ENCODE data around the gene ADAMTS8. TPM values are rescaled to one million over a fixed set of nuclear protein-coding genes. Genes with fewer than 3 reads are reported as not detected.

Gene ADAMTS8
- total RNA-seq, 1 donor from 2014 or later: not detected

DNA sequence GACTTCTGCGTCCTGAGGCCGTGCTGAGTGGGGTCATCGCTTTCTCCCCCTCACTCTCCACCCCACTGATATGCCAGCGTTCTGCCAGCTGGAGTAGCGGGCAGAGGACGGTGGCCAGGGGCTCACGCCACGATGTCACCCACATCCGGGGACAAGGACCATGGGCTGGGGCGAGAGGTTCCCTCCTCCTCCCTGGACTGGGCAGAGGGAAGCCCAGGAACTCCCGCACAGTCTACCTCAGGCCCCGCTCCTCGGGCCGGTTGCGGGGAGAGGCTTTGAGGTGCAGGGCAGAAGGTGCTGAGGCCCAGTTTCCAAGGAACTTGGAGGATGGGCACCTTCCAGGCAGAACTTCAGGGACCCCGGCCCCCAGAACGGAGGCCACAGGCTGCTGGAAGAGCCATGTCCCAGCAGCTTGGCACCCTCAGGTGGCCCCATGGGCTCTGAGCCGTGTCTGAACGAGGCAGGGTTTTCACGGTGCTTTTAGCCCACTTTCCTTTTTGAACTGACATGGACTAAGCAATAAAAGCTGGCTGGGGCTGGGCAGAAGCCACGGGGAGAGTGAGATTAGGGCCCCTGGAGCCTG lies 45.5 kb upstream of the ADAMTS8 start:
- no peaks in the 10 kb centered on the region for H4K20me1 ChIP-seq (ENCODE audit: low read depth)
- Mint-ChIP-seq H3K27ac (no peak overlapping the region), H3K27me3 (ENCODE audit: insufficient read depth, low read depth) (peaks cover 2% of the 10 kb centered on the region), H3K9me3 (no peaks in the 10 kb centered on the region), H3K4me3 (no peak overlapping the region), H3K36me3 (peaks cover 2% of the 10 kb centered on the region), H3K4me1 (peaks cover 7% of the 10 kb centered on the region)
- DNase-seq (ENCODE audit: low spot score): no peak
- H3F3A ChIP-seq (ENCODE audit: low read depth): no peaks in the 10 kb centered on the region
- no peaks in the 10 kb centered on the region for H3K79me2 ChIP-seq (ENCODE audit: low read depth)
- H3K4me2 ChIP-seq: no peak overlapping the region
- H3K27ac ChIP-seq: no peak overlapping the region
- no peak overlapping the region for H3K4me3 ChIP-seq
- H3K36me3 ChIP-seq: no peaks in the 10 kb centered on the region
- no peak overlapping the region for H3K9ac ChIP-seq
- no peak for TF ChIP-seq EZH2phosphoT487 (IDR thresholded peaks at IDR 0.05)
- TF ChIP-seq, protein P1, sequence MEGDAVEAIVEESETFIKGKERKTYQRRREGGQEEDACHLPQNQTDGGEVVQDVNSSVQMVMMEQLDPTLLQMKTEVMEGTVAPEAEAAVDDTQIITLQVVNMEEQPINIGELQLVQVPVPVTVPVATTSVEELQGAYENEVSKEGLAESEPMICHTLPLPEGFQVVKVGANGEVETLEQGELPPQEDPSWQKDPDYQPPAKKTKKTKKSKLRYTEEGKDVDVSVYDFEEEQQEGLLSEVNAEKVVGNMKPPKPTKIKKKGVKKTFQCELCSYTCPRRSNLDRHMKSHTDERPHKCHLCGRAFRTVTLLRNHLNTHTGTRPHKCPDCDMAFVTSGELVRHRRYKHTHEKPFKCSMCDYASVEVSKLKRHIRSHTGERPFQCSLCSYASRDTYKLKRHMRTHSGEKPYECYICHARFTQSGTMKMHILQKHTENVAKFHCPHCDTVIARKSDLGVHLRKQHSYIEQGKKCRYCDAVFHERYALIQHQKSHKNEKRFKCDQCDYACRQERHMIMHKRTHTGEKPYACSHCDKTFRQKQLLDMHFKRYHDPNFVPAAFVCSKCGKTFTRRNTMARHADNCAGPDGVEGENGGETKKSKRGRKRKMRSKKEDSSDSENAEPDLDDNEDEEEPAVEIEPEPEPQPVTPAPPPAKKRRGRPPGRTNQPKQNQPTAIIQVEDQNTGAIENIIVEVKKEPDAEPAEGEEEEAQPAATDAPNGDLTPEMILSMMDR (IDR thresholded peaks at IDR 0.05): no peak
- TF ChIP-seq EZH2 (IDR thresholded peaks at IDR 0.05): no peak
- peaks cover 6% of the 10 kb centered on the region for H3K4me1 ChIP-seq
- H2AFZ ChIP-seq (replicated peaks): no peak overlapping the region
- no peaks in the 10 kb centered on the region for H3K9me3 ChIP-seq (ENCODE audit: low read depth)
- H3K27me3 ChIP-seq: no peaks in the 10 kb centered on the region

DNA sequence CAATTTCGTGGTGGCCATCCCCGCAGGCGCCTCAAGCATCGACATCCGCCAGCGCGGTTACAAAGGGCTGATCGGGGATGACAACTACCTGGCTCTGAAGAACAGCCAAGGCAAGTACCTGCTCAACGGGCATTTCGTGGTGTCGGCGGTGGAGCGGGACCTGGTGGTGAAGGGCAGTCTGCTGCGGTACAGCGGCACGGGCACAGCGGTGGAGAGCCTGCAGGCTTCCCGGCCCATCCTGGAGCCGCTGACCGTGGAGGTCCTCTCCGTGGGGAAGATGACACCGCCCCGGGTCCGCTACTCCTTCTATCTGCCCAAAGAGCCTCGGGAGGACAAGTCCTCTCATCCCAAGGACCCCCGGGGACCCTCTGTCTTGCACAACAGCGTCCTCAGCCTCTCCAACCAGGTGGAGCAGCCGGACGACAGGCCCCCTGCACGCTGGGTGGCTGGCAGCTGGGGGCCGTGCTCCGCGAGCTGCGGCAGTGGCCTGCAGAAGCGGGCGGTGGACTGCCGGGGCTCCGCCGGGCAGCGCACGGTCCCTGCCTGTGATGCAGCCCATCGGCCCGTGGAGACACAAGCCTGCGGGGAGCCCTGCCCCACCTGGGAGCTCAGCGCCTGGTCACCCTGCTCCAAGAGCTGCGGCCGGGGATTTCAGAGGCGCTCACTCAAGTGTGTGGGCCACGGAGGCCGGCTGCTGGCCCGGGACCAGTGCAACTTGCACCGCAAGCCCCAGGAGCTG lies 44.8 kb upstream of the ADAMTS8 start:
- Mint-ChIP-seq H3K27ac (no peak overlapping the region), H3K36me3 (peaks cover 2% of the 10 kb centered on the region), H3K9me3 (no peaks in the 10 kb centered on the region), H3K4me3 (no peak overlapping the region), H3K27me3 (ENCODE audit: insufficient read depth, low read depth) (peaks cover 2% of the 10 kb centered on the region), H3K4me1 (peaks cover 7% of the 10 kb centered on the region)
- no peak overlapping the region for H3K27ac ChIP-seq
- no peaks in the 10 kb centered on the region for H3F3A ChIP-seq (ENCODE audit: low read depth)
- H3K79me2 ChIP-seq (ENCODE audit: low read depth): no peaks in the 10 kb centered on the region
- no peak overlapping the region for H2AFZ ChIP-seq (replicated peaks)
- no peak overlapping the region for H3K4me3 ChIP-seq
- no peak overlapping the region for H3K9ac ChIP-seq
- H3K36me3 ChIP-seq: no peaks in the 10 kb centered on the region
- no peak overlapping the region for H3K4me2 ChIP-seq
- no peaks in the 10 kb centered on the region for H3K9me3 ChIP-seq (ENCODE audit: low read depth)
- DNase-seq (ENCODE audit: low spot score): no peak
- TF ChIP-seq EZH2phosphoT487 (IDR thresholded peaks at IDR 0.05): no peak
- TF ChIP-seq, protein P1 (IDR thresholded peaks at IDR 0.05): no peak
- no peak for TF ChIP-seq EZH2 (IDR thresholded peaks at IDR 0.05)
- H3K27me3 ChIP-seq: no peaks in the 10 kb centered on the region
- H3K4me1 ChIP-seq: no peaks in the 10 kb centered on the region
- no peaks in the 10 kb centered on the region for H4K20me1 ChIP-seq (ENCODE audit: low read depth)

- H3K9me3 Mint-ChIP-seq: no peaks in the 10 kb centered on the region
- H3K27me3 ChIP-seq: no peaks in the 10 kb centered on the region
These were observed 44.1 kb upstream of the ADAMTS8 start for GRCh38 chr11:130472434-130472961.

More at GRCh38 chr11:130472434-130472961, 44.1 kb upstream of the ADAMTS8 start:
- peaks cover 7% of the 10 kb centered on the region for H3K4me1 Mint-ChIP-seq
- Histone ChIP-seq H3K9me3 (ENCODE audit: low read depth) (no peaks in the 10 kb centered on the region), H3F3A (ENCODE audit: low read depth) (no peaks in the 10 kb centered on the region), H3K79me2 (ENCODE audit: low read depth) (no peaks in the 10 kb centered on the region), H4K20me1 (ENCODE audit: low read depth) (no peaks in the 10 kb centered on the region), H3K4me3 (no peak overlapping the region), H3K4me2 (no peak overlapping the region), H3K36me3 (no peaks in the 10 kb centered on the region), H3K4me1 (no peaks in the 10 kb centered on the region), H2AFZ (replicated peaks) (no peak overlapping the region), H3K9ac (no peak overlapping the region), H3K27ac (no peak overlapping the region)
- peaks cover 2% of the 10 kb centered on the region for H3K27me3 Mint-ChIP-seq (ENCODE audit: insufficient read depth, low read depth)
- TF ChIP-seq, protein P1 (IDR thresholded peaks at IDR 0.05): no peak
- no peak for TF ChIP-seq EZH2 (IDR thresholded peaks at IDR 0.05)
- no peak overlapping the region for H3K27ac Mint-ChIP-seq
- H3K36me3 Mint-ChIP-seq: peaks cover 2% of the 10 kb centered on the region
- H3K4me3 Mint-ChIP-seq: no peak overlapping the region
- DNase-seq (ENCODE audit: low spot score): no peak
